ENCODE results near the gene PTRHD1. TPM values are rescaled to one million over a fixed set of nuclear protein-coding genes. Genes with fewer than 3 reads are reported as not detected.

PTRHD1 gene
- polyA plus RNA-seq, 1 donor from 2014 or later, result 33.6 TPM

Other genes starting within 250 kb of the PTRHD1 start
- gene CENPO, start within 50 bp of the PTRHD1 start, polyA plus RNA-seq, result 4.4 and 4.6 TPM in 2 replicates
- 28.8 and 33.2 TPM in 2 replicates for gene ADCY3, start 126.8 kb upstream of the PTRHD1 start, polyA plus RNA-seq
- gene DNAJC27, start 178.6 kb upstream of the PTRHD1 start, polyA plus RNA-seq, result 22.4 and 24.0 TPM in 2 replicates
- 29.3 and 30.6 TPM in 2 replicates for gene EFR3B, start 248.7 kb upstream of the PTRHD1 start, polyA plus RNA-seq

Data from neural cell (in vitro differentiated cells).